NCI-H2081 treated with DMSO at 0.1 percent for 48 hours (cell line): ENCODE measurements around the gene ACO2.

ENCODE experiments used
- DNase-seq: peaks from one replicate; lab custom pipeline; 2025; lab: John Stamatoyannopoulos, UW

ACO2 gene

GRCh38 chr22:41523464-41524221, 54.7 kb downstream of the ACO2 start:
- no peak for DNase-seq

GRCh38 chr22:41524251-41524661, 55.3 kb downstream of the ACO2 start:
- DNase-seq: no peak

- DNase-seq: no peak
These were observed 56.0 kb downstream of the ACO2 start for GRCh38 chr22:41524809-41525449.

- DNase-seq: no peak
These were observed 56.7 kb downstream of the ACO2 start for GRCh38 chr22:41525450-41526225.

GRCh38 chr22:41526226-41526829, 57.4 kb downstream of the ACO2 start:
- DNase-seq: no peak

- no peak for DNase-seq
These were observed 58.2 kb downstream of the ACO2 start for GRCh38 chr22:41526830-41527799.

- DNase-seq: no peak
These were observed 59.3 kb downstream of the ACO2 start for GRCh38 chr22:41528132-41528766.

- no peak for DNase-seq
These were observed 60.1 kb downstream of the ACO2 start for GRCh38 chr22:41528938-41529561.

- DNase-seq: no peak
These were observed 62.2 kb downstream of the ACO2 start for GRCh38 chr22:41530890-41531714.

GRCh38 chr22:41531715-41532477, 63.0 kb downstream of the ACO2 start:
- no peak for DNase-seq

GRCh38 chr22:41532908-41533825, 64.2 kb downstream of the ACO2 start:
- DNase-seq: no peak

- DNase-seq: no peak
These were observed 65.3 kb downstream of the ACO2 start for GRCh38 chr22:41534219-41534618.

- DNase-seq: no peak
These were observed 66.3 kb downstream of the ACO2 start for GRCh38 chr22:41535244-41535643.

- DNase-seq: no peak
These were observed 68.3 kb downstream of the ACO2 start for GRCh38 chr22:41537203-41537602.

GRCh38 chr22:41538583-41538982, 69.7 kb downstream of the ACO2 start:
- DNase-seq: no peak

- no peak for DNase-seq
These were observed 70.5 kb downstream of the ACO2 start for GRCh38 chr22:41539146-41540005.

GRCh38 chr22:41540006-41540315, 71.0 kb downstream of the ACO2 start:
- no peak for DNase-seq
